AG04450 (cell line): ENCODE data around the gene USP35. TPM values are rescaled to one million over a fixed set of nuclear protein-coding genes. Genes with fewer than 3 reads are reported as not detected.

ENCODE experiments used
- CTCF ChIA-PET: fragments of 300-600, 350-600 bp; formaldehyde crosslinking; extraction: SDS; loops from one replicate; lab custom pipeline; 2022; ENCODE audit warnings: antibody characterized with exemption, inconsistent platforms; lab: Charles Lee
- POLR2A ChIA-PET: fragments of 350-600 bp; formaldehyde crosslinking; extraction: SDS; loops from one replicate; lab custom pipeline; 2021; ENCODE audit warnings: antibody characterized with exemption, inconsistent platforms; lab: Yijun Ruan, JAX
- DNase-seq: peaks from one replicate; pipeline ENCODE4 v3.0.0-alpha.2; 2011; ENCODE audit warnings: low read depth, low spot score
- H3K27ac ChIP-seq: one replicate; pipeline ENCODE4 v1.5.1; 2012; ENCODE audit warnings: low read depth, low read length, control low read depth
- H3K27me3 ChIP-seq: one replicate; pipeline ENCODE4 v1.6.0; 2012; ENCODE audit warnings: low read length; ENCODE audit not compliant: control insufficient read depth, insufficient read depth
- H3K4me3 ChIP-seq: 2 replicates; pipeline ENCODE4 v1.5.1; 2011; ENCODE audit warnings: mild to moderate bottlenecking, low read depth, low read length, control low read depth
- H3K9me3 ChIP-seq: 2 replicates; pipeline ENCODE4 v1.5.1; 2012; ENCODE audit warnings: low read length; ENCODE audit not compliant: control insufficient read depth, insufficient read depth
- CTCF ChIP-seq: IDR thresholded peaks from 2 replicates; pipeline ENCODE4 v1.5.1; 2011; ENCODE audit warnings: low read depth, low read length, control low read depth, inconsistent platforms
- polyA plus RNA-seq: library from polyadenylated mRNA; depleted of rRNA; stranded (reverse); fragments of >200 nt; gene quantifications from 2 replicates; pipeline ENCODE4 v1.2.3, GENCODE V29; 2011

USP35 gene
- polyA plus RNA-seq, 1 experiment, result 5.5 TPM

GRCh38 chr11:78189174-78189724 lies 530 bp downstream of the USP35 start:
- Histone ChIP-seq H3K27ac (no peak overlapping the region), H3K9me3 (no peaks in the 10 kb centered on the region), H3K27me3 (no peaks in the 10 kb centered on the region), H3K4me3 (peak overlapping the region; percentile 82)
- TF ChIP-seq CTCF, result no peak
- CTCF ChIA-PET, result interaction anchor here (1.9 kb wide), 1 partner anchor 375 kb away, joined by 5 read pairs; no protein-coding TSS in a partner anchor
- no peak for DNase-seq
- POLR2A ChIA-PET, result interaction anchor here (1.8 kb wide), 1 partner anchor 50 kb away, joined by 7 read pairs; the partner anchor contains the start of gene ALG8

DNA sequence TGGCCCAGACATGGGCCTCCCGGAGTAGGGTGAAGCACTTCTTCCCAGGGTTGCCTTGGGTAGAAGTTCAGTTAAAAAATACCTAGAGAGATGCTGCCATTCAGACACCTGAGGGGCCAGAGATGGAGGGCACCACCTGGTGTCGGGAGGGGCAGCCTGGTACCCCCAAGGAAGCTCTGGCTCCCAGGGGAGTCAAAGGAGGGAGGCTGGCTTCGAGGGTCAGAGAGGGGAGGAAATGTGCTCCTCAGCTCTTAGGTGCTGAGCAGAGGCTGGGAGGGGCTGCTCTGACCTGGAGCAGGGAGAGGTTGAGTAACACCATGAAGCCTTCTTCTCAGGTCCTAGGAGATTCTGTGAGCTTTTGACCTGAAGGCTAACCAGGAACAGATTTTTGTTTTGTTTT lies 1.1 kb downstream of the USP35 start:
- no peaks in the 10 kb centered on the region for H3K9me3 ChIP-seq
- H3K27ac ChIP-seq, result no peak overlapping the region
- ChIA-PET POLR2A (no interaction called here), CTCF (interaction anchor here (1.9 kb wide), 1 partner anchor 375 kb away, joined by 5 read pairs; no protein-coding TSS in a partner anchor)
- peak overlapping the region; percentile 82 for H3K4me3 ChIP-seq
- no peak for TF ChIP-seq CTCF
- H3K27me3 ChIP-seq, result no peaks in the 10 kb centered on the region
- DNase-seq, result no peak

- H3K4me3 ChIP-seq, result 0 out of 2 replicates have a peak overlapping the region, but pooled peaks have one; percentile 1
- H3K27me3 ChIP-seq, result no peaks in the 10 kb centered on the region
- CTCF ChIA-PET, result no interaction called here
Measured at GRCh38 chr11:78190374-78190773, 1.7 kb downstream of the USP35 start.

DNA sequence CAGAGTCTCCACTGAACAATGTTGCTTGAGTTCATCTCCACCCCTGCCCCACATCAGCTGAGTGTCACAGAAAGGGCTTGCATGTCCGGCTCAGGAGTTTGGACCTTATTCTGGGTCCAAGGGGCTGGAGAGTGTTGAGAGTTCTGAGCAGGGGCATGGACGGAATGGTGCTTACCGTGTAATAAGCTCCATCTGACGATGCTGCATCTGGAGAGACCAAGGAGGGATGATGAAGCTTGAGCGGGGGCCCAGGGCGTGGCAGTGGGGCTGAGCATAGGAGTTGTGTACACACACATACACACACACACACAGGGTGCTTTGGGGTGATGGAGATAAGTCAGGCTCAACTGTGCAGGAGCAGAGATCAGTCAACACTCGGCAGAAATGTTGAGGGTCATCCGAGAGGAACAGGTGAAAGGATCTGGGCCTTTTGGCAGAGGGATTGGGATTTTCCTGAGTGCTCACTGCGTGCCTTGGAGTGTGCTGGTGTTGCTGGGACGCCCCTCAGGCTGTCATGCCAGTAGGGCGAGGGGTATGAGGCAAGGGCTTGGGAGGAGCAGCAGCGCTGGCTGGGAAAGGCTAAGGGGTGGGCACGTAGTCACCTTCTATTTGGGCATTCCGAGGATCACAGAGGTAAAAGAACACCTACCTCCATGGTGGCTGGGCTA lies 2.3 kb downstream of the USP35 start:
- POLR2A ChIA-PET, result no interaction called here
- DNase-seq, result no peak
- no peak for TF ChIP-seq CTCF
- Histone ChIP-seq H3K4me3 (no peak overlapping the region), H3K9me3 (no peaks in the 10 kb centered on the region), H3K27ac (no peak overlapping the region), H3K27me3 (no peaks in the 10 kb centered on the region)
- CTCF ChIA-PET, result no interaction called here

More at GRCh38 chr11:78190374-78190773, 1.7 kb downstream of the USP35 start:
- POLR2A ChIA-PET, result no interaction called here
- TF ChIP-seq CTCF, result no peak
- Histone ChIP-seq H3K27ac (no peak overlapping the region), H3K9me3 (no peaks in the 10 kb centered on the region)
- DNase-seq, result no peak

DNA sequence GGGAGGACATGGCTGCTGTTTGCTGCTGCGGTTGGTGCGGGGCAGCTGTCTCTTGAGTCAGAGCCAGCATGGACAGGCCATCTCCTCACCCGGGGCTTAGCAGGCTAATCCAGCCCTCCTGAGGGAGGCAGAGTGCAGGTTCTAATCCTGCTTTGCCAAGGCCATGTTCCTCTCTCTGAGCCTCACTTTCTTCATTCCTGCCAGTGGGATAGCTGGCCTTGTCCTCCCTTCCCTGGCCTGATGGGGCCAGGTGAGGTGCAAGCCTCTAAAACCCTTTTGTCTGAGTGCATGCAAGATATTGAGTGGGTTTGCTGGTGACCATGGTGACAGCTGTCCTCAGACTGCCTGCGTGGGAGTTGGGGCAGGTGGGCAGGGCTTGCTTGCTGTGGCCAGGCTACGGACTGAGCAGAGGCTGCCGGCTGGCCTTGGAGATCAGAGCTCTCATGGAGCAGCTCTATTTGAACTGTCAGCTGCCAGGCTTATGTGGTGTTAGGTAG lies 3.6 kb downstream of the USP35 start:
- CTCF ChIA-PET, result no interaction called here
- no peak overlapping the region for H3K27ac ChIP-seq
- no peak for DNase-seq
- H3K4me3 ChIP-seq, result no peak overlapping the region
- H3K9me3 ChIP-seq, result no peaks in the 10 kb centered on the region
- POLR2A ChIA-PET, result no interaction called here
- no peak for TF ChIP-seq CTCF
- H3K27me3 ChIP-seq, result no peaks in the 10 kb centered on the region
